HepG2 (cell line): ENCODE measurements around the gene SOX12. TPM values are rescaled to one million over a fixed set of nuclear protein-coding genes. Genes with fewer than 3 reads are reported as not detected.

Experiments used
- CBX5 ChIP-seq: sonication (generic); formaldehyde crosslinking; IDR thresholded peaks from 2 replicates; pipeline ENCODE4 v1.4.0; 2020; ENCODE audit warnings: missing genetic modification reagents, borderline replicate concordance
- DPF2 ChIP-seq: sonication (generic); formaldehyde crosslinking; IDR thresholded peaks from 2 replicates; pipeline ENCODE4 v1.4.0; 2020; ENCODE audit warnings: mild to moderate bottlenecking, low read depth, missing genetic modification reagents, borderline replicate concordance
- NFE2L2 ChIP-seq: fragments of 150-350 bp; IDR thresholded peaks from 2 replicates; pipeline ENCODE4 v1.6.1; 2014; ENCODE audit warnings: low read length
- NONO ChIP-seq, 2 experiments: fragments of 450-650 bp in 1 of 2; sonication (generic) in 1 of 2; formaldehyde crosslinking in 1 of 2; IDR thresholded peaks in 1 of 2; conservative IDR thresholded peaks in 1 of 2; 2 replicates each; pipeline versions ENCODE4 v1.6.1 to v1.8.0; 2017 to 2022; ENCODE audit warnings: mild to moderate bottlenecking in 1 of 2, missing genetic modification reagents in 1 of 2, moderate library complexity in 1 of 2
- NR2F2 ChIP-seq: IDR thresholded peaks from 2 replicates; pipeline ENCODE4 v1.6.1; 2012; ENCODE audit warnings: low read depth, inconsistent platforms, borderline replicate concordance
- SMYD3 ChIP-seq: sonication (generic); formaldehyde crosslinking; IDR thresholded peaks from 2 replicates; pipeline ENCODE4 v1.8.1; 2023; ENCODE audit warnings: mild to moderate bottlenecking, missing genetic modification reagents
- SOX13 ChIP-seq, 3 experiments: fragments of 450-650 bp in 1 of 3; sonication (generic) in 1 of 3; formaldehyde crosslinking in 1 of 3; IDR thresholded peaks in 2 of 3; conservative IDR thresholded peaks in 1 of 3; 2 replicates each; pipeline versions ENCODE4 v1.5.0 to v1.6.1; 2016 to 2020; ENCODE audit warnings: antibody characterized with exemption in 1 of 3, mild to moderate bottlenecking in 1 of 3, missing compliant biosample characterization in 1 of 3, missing genetic modification reagents in 1 of 3, moderate library complexity in 1 of 3
- SP1 ChIP-seq, 2 experiments: fragments of 450-650 bp in 1 of 2; sonication (generic) in 1 of 2; formaldehyde crosslinking in 1 of 2; IDR thresholded peaks; 2 replicates each; pipeline versions ENCODE4 v1.4.0 to v1.6.1; 2016 to 2020; ENCODE audit warnings: missing genetic modification reagents in 1 of 2
- TBX3 ChIP-seq: fragments of 450-650 bp; IDR thresholded peaks from 2 replicates; pipeline ENCODE4 v1.6.1; 2017; ENCODE audit warnings: antibody characterized with exemption, mild to moderate bottlenecking, inconsistent platforms, borderline replicate concordance
- XRCC5 ChIP-seq: fragments of 200-400 bp; formaldehyde crosslinking; optimal IDR thresholded peaks from 2 replicates; pipeline ENCODE3; 2017; ENCODE audit warnings: mild to moderate bottlenecking, low read length
- ZBTB1 ChIP-seq: sonication (generic); formaldehyde crosslinking; IDR thresholded peaks from 2 replicates; pipeline ENCODE4 v1.4.0; 2020; ENCODE audit warnings: missing genetic modification reagents, borderline replicate concordance
- ZBTB20 ChIP-seq: sonication (generic); formaldehyde crosslinking; IDR thresholded peaks from 2 replicates; pipeline ENCODE4 v1.8.1; 2023; ENCODE audit warnings: missing genetic modification reagents, low read depth, mild to moderate bottlenecking, borderline replicate concordance
- ZNF350 ChIP-seq: sonication (generic); formaldehyde crosslinking; IDR thresholded peaks from 2 replicates; pipeline ENCODE4 v1.4.0; 2020; ENCODE audit warnings: mild to moderate bottlenecking, low read depth, missing genetic modification reagents, borderline replicate concordance
- ZNF660 ChIP-seq: sonication (generic); formaldehyde crosslinking; IDR thresholded peaks from 2 replicates; pipeline ENCODE4 v1.5.1; 2020; ENCODE audit warnings: mild to moderate bottlenecking, low read depth, missing genetic modification reagents, borderline replicate concordance
- ZNF713 ChIP-seq: sonication (generic); formaldehyde crosslinking; IDR thresholded peaks from 2 replicates; pipeline ENCODE4 v1.4.0; 2020; ENCODE audit warnings: mild to moderate bottlenecking, missing genetic modification reagents
- ZNF878 ChIP-seq: sonication (generic); formaldehyde crosslinking; IDR thresholded peaks from 2 replicates; pipeline ENCODE4 v1.8.1; 2023; ENCODE audit warnings: mild to moderate bottlenecking, missing genetic modification reagents, moderate library complexity
- ZSCAN31 ChIP-seq: sonication (generic); formaldehyde crosslinking; IDR thresholded peaks from 2 replicates; pipeline ENCODE4 v1.5.0; 2020; ENCODE audit warnings: low read depth, mild to moderate bottlenecking, missing genetic modification reagents
- polyA plus RNA-seq, 8 experiments: library from polyadenylated mRNA; depleted of rRNA in 3 of 8; stranded (reverse) in 7 of 8; unstranded in 1 of 8; fragments of >200 nt; fragmentation: Illumina TruSeq in 4 of 8; extraction: Trizol in 4 of 8; gene quantifications; 2 replicates each; pipeline versions ENCODE4 v1.2.1 to v1.2.3, GENCODE V29; 2011 to 2016; ENCODE audit warnings: low read depth in 4 of 8, missing spikeins in 1 of 8, mixed read lengths in 1 of 8; ENCODE audit not compliant: insufficient read depth in 1 of 8
- total RNA-seq, 5 experiments: library from RNA; depleted of rRNA; stranded (reverse); fragments of >200 nt; fragmentation: Illumina TruSeq; extraction: Trizol; gene quantifications; 2 replicates each; pipeline ENCODE4 v1.2.3, GENCODE V29; 2016; ENCODE audit warnings: low read depth in 1 of 5
- TF ChIP-seq, protein P1 (sequence below): IDR thresholded peaks from 2 replicates; pipeline ENCODE4 v1.6.1; 2016; ENCODE audit warnings: low read depth, control low read depth
- TF ChIP-seq, protein P2 (sequence below): sonication (generic); formaldehyde crosslinking; IDR thresholded peaks from 2 replicates; pipeline ENCODE4 v1.4.0; 2020; ENCODE audit warnings: missing genetic modification reagents, low read depth, mild to moderate bottlenecking, borderline replicate concordance
- TF ChIP-seq, protein P3 (sequence below): IDR thresholded peaks from 2 replicates; pipeline ENCODE4 v1.6.1; 2016; ENCODE audit warnings: control low read depth
- TF ChIP-seq, protein P4 (sequence below): sonication (generic); formaldehyde crosslinking; IDR thresholded peaks from 2 replicates; pipeline ENCODE4 v1.5.0; 2020; ENCODE audit warnings: missing genetic modification reagents
- TF ChIP-seq, protein P5 (sequence below): sonication (generic); formaldehyde crosslinking; IDR thresholded peaks from 2 replicates; pipeline ENCODE4 v1.8.1; 2023; ENCODE audit warnings: mild to moderate bottlenecking, missing genetic modification reagents, borderline replicate concordance

SOX12 gene
- total and polyA plus RNA-seq, 2 of the 13 experiments (the other 11 are each of a cell fraction or from before 2014, with no cell fraction given): 10.0 to 18.7 TPM

DNA sequence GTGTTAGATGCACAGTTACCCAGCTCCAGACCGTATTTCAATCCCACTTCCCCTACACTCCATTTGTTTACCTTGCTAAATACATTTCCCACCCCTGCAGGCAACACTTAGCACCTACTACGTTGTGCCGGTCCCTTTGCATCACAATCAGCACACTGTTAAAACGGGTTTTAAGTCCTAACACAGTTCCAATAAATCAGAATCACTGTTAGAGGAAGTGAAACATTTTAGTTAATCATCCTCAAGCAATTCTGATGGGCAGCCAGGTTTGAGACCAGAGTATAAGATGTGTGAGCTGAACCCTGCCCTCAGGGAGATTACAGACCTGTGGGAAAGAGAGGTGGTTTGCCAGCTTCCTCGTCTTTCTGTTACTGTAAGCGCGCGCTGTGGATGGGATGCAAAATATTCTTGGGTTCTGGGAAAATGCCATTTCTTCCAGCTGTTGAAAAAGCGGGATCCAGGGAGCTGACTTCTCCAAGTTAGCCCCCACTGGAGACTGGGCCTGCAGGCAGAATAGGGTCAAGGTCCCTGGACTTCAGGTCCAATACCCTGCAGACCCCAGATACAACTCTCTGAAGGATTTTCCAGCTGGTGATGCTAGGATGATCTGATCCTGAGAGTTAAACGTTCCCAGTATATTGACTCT lies 24.9 kb upstream of the SOX12 start (continued):
- TF ChIP-seq, protein P1, sequence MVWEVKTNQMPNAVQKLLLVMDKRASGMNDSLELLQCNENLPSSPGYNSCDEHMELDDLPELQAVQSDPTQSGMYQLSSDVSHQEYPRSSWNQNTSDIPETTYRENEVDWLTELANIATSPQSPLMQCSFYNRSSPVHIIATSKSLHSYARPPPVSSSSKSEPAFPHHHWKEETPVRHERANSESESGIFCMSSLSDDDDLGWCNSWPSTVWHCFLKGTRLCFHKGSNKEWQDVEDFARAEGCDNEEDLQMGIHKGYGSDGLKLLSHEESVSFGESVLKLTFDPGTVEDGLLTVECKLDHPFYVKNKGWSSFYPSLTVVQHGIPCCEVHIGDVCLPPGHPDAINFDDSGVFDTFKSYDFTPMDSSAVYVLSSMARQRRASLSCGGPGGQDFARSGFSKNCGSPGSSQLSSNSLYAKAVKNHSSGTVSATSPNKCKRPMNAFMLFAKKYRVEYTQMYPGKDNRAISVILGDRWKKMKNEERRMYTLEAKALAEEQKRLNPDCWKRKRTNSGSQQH (CRISPR knock-in tag): no peak
- TF ChIP-seq, protein P2, sequence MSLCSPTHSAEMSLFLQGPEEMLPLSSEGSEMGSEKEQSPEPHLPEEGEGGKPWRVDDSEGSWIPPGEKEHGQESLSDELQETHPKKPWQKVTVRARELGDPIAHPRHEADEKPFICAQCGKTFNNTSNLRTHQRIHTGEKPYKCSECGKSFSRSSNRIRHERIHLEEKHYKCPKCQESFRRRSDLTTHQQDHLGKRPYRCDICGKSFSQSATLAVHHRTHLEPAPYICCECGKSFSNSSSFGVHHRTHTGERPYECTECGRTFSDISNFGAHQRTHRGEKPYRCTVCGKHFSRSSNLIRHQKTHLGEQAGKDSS: no peak
- TF ChIP-seq, protein P3, sequence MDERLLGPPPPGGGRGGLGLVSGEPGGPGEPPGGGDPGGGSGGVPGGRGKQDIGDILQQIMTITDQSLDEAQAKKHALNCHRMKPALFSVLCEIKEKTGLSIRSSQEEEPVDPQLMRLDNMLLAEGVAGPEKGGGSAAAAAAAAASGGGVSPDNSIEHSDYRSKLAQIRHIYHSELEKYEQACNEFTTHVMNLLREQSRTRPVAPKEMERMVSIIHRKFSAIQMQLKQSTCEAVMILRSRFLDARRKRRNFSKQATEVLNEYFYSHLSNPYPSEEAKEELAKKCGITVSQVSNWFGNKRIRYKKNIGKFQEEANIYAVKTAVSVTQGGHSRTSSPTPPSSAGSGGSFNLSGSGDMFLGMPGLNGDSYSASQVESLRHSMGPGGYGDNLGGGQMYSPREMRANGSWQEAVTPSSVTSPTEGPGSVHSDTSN: no peak
- no peak for TF ChIP-seq ZNF713 (CRISPR knock-in tag)
- TF ChIP-seq SP1 (IDR thresholded peaks at IDR 0.05): no peak
- TF ChIP-seq SP1 (CRISPR knock-in tag; IDR thresholded peaks at IDR 0.05): no peak
- TF ChIP-seq ZNF878 (CRISPR knock-in tag): no peak
- TF ChIP-seq, protein P4, sequence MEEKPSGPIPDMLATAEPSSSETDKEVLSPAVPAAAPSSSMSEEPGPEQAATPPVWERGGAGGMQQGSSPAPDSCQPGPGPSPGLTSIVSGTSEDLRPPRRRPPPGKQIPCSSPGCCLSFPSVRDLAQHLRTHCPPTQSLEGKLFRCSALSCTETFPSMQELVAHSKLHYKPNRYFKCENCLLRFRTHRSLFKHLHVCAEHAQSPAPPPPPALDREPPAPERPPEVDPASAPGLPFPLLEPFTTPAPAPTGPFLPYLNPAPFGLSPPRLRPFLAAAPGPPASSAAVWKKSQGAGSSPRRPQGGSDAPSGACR (CRISPR knock-in tag): no peak
- no peak for TF ChIP-seq NR2F2
- TF ChIP-seq NFE2L2: no peak
- no peak for TF ChIP-seq ZNF660
- TF ChIP-seq ZBTB1 (CRISPR knock-in tag): no peak
- no peak for TF ChIP-seq NONO (IDR thresholded peaks at IDR 0.05)
- no peak for TF ChIP-seq NONO (CRISPR knock-in tag; conservative IDR thresholded peaks at IDR 0.05)
- no peak for TF ChIP-seq SMYD3 (CRISPR knock-in tag)
- no peak for TF ChIP-seq CBX5
- TF ChIP-seq DPF2 (CRISPR knock-in tag): no peak
- no peak for TF ChIP-seq TBX3
- no peak for TF ChIP-seq ZBTB20 (CRISPR knock-in tag)
- TF ChIP-seq SOX13 (IDR thresholded peaks at IDR 0.05): no peak
- 0 out of 4 replicates have a peak, but pooled peaks of 1 of the 2 experiments have one; percentile 21 for TF ChIP-seq SOX13 (CRISPR knock-in tag; conservative IDR thresholded peaks at IDR 0.05 in 1 of 2, IDR thresholded peaks at IDR 0.05 in 1 of 2)
- TF ChIP-seq ZNF350 (CRISPR knock-in tag): no peak
- TF ChIP-seq, protein P5, sequence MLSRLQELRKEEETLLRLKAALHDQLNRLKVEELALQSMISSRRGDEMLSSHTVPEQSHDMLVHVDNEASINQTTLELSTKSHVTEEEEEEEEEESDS: 0 out of 2 replicates have a peak, but pooled peaks have one; percentile 28
- no peak for TF ChIP-seq XRCC5
- TF ChIP-seq ZSCAN31 (CRISPR knock-in tag): peak; percentile 20; the same call in 1 of the 2 replicates
